Stimulated activated CD8-positive, alpha-beta memory T cell treated with anti-CD3 and anti-CD28 coated beads, Interleukin-2, amount 100 ng/mL, for 1 hour (primary cell): ENCODE measurements around the gene NEGR1.

Experiments used
- DNase-seq, 2 donors: peaks; one replicate each; pipeline ENCODE4 v3.0.0-alpha.2; 2020; ENCODE audit warnings: low read depth in 2 of 2

NEGR1 gene

DNA sequence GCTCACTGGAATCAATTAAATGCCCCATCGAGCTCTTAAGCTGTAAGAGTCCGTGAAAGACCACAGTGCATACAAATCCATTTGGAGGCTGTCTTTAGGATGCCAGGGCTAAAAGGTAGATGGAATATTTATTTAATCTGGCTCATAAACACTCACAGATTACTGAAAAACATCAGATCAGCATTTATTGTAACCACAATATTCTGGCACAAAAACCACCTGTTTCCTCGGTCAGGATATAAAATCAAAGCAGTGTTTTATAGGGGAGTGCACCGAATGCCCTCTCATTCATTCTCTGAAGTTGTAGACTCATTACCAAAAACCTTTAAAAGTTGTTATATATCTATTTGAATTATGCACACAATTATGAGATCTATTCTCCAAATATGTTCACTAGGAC, 500.9 kb downstream of the NEGR1 start:
- no peak for DNase-seq

DNA sequence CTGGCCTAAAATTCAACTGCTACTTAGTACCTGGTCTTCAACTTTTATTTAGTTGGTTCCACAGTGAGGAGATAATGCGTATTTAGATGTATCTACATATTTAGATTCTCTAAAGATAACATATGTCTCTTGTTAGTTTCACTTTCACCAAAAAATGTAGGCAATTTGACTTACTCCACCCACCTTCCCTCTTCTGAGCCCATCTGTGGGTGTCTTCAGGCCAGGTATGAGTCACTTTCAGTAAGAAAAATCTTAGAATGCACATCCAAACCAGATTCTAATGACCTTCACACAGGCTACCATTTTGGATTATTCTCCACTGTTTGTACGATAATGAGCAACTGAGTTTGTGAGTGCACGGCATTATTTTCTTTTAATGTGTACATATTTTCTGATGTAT, 501.7 kb downstream of the NEGR1 start:
- DNase-seq: no peak

DNA sequence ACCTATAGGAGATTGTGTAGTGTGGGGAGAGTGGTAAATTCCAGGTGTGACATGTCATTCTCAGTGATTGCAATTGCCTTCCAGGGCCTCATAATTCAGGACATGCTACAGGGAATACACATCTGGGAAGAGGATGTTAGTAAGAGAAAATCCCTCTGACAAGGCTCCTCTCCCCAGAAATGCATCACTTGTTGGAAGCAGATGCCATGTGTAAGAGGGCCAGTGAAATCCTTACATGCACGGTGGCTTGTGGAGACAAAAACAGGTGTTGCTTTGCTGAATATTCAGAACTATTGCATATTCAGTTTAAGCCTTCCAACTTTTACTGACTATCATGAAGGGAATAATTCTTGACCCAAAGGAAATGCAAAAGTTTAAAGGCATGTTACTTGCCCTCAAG, 503.4 kb downstream of the NEGR1 start:
- DNase-seq: no peak

DNA sequence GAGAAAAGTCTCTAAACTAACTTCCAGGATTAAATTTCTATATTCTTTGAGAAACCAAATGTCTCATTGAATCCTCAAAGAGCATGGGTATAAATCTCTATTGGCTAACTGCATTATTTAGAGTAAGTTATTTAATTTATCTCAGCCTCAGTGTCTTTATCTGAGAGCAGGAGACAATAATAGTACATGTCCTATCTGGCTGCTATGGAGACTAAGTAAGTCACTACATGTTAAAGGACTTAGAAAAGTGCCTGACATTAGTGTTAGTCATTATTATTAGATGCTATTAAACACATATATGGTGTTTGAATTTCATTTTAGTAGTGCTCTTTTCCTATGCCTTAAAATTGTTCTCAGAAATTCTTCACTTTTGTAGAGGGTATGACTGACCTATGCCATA, 505.2 kb downstream of the NEGR1 start:
- DNase-seq: no peak

DNA sequence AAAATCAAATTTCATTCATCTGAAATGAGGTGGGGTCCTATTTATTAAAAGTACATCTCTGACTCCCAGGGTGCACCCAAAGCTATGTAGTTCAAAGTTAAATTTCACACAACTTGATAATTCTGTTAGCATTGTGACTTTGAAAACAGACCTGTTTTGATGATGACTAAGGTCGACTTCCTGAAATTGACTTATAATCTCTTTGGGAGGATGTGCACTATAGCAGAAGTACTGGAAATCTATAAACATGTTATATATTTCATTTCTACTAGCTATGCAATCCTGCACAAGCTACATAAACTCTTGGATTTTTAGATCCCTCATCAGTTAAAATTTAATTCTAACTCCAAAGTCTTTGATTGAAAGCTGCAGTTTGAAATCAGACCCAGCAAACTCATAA, 507.6 kb downstream of the NEGR1 start:
- DNase-seq: no peak

DNA sequence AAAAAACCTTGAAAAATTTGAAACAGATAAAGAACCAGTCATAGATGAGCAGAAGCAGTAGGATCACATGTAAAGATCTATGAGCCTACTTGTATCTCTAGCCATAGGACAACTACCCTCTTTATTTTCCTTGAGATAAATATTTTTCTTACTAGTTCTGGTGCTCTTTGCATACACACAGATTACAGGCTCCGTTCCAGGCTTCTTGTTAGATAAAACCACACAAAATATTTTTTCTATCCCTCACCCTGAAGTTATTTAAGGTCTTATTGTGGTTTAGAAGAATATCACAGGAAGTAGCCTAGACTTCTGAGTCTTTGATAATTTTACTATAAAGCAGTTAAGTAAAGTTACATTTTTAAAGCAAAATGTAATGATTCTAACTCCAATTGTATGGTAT, 512.2 kb downstream of the NEGR1 start:
- DNase-seq: no peak

DNA sequence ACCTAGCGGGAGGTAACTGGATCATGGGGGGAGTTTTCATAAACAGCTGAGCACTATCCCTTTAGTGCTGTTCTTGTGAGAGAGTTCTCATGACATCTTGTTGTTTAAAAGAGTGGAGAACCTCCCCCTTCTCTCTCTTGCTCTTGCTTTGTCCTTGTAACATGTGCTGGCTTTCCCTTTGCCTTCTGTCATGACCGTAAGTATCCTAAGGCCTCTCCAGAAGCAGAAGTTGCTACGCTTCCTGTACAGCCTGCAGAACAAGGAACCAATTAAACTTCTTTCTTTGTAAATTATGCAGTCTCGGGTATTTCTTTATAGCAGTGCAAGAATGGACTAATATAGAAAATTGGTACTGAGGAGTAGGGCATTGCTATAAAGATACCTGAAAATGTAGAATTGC, 515.6 kb downstream of the NEGR1 start:
- no peak for DNase-seq

DNA sequence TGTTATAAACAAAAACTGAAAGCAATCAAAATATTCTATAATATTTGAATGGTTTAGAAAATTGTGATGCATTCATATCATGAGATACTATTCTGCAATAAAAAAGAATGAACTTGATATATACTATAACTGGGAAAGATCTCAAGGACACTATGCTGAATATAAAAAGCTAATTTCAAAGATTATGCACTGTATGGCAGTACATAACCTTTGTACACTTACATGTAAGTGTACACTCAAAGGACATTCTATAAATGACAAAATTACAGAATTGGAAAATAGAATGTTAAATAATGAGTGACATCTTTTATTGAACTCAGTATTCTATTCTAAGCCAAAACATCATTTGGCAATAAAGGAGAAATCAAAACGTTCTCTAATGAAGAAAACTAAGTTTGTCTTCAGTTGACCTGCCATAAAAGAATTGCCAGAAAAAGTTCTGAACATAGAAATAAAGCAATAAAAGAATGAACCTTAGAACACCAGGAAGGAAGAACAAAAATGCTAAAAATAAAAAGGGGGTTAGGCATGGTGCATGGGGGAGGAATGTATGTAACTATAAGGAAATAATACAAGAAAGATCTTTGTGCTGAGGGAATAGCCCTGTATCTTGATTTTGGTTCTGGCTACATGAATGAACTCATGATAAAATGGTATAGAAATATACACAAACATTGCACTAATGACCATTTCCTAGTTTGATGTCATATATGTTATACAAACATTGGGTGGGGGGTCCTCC, 519.7 kb downstream of the NEGR1 start:
- no peak for DNase-seq

DNA sequence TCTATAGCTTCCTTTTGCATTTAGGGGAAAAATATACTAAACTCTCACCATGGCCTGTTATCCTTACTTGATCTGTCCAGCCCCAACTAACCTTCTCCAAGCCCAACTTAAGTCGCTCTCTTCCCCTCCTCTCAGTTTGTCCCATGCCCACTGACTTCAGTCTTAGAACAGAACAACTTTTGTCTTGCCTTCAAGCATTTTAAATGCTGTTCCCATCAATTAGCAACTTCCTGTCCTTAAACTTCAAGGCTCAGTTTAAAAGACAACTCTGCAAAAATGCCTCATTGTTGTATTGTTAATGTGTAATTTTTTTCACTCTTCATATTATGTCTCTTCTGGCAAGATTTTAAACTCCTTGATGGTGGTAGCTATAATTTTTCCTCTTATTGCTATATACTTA, 526.9 kb downstream of the NEGR1 start:
- no peak for DNase-seq

DNA sequence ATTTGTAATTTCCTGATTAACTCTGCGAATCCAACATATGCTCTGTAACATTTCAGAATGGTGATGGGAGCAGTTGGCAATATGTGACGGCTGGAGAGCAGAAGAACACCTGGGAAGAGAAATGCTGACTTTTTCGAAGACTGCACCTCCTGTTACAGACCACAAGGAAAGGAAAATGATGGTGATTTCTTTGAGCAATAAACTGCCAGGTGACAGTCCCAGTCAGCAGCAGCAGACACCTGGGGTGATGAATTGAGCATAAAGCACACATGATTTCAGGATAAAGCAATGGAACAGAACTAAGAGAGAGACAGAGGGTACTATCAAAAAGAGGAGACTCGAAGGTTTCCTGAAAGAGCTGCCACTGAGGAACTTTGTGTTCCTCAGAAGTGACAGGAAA, 528.6 kb downstream of the NEGR1 start:
- no peak for DNase-seq

DNA sequence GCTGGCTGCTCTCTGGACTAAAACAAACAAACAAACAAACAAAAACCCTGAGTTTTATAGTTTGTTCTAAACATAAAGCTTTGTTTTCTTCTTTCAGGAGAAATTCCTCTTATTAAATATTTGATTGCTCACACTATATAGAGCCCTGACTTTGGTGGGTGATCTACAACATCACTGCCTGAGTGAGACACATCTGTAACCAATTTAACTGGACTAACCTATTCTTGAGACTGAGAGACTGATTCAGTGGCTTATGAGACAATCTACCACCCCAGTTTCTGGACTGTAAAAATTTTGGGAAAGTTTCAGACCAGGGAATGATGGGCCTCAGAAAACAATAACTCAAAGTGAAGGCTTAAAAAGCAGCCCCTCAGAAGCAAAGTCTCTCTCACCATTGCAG, 537.0 kb downstream of the NEGR1 start:
- no peak for DNase-seq

DNA sequence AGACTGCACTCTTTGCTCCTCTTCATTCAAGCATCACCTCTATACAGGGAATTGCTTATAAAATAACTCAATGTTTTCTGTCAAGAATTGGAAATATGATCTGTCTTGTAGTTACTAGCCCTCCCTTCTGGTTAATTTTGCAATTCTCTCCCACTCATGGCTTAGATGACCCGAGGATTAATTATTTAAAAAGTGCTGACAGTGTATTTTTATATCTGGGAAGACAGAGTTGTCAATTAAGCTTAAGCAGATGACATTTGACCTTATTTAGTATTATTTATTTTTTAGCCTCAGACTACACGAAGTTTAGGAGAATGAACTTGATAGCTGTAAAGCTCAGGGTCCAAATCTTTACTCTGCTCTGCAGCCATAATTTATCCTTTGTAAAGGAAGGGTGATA, 538.5 kb downstream of the NEGR1 start:
- no peak for DNase-seq

DNA sequence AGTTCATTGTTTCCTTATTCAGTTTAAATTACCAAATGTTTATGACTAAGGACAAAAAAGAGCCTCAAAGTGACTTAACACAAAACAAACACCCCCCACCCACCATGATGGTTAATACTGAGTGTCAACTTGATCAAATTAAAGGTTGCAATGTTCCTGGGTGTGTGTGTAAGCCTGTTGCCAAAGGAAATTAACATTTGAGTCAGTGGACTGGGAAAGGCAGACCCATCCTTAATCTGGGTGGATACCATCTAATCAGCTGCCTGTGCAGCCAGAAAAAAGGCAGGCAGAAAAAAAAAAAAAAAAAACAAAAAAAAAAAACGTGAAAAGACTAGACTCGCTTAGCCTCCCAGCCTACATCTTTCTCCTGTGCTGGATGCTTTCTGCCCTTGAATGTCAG, 543.4 kb downstream of the NEGR1 start:
- DNase-seq: no peak

DNA sequence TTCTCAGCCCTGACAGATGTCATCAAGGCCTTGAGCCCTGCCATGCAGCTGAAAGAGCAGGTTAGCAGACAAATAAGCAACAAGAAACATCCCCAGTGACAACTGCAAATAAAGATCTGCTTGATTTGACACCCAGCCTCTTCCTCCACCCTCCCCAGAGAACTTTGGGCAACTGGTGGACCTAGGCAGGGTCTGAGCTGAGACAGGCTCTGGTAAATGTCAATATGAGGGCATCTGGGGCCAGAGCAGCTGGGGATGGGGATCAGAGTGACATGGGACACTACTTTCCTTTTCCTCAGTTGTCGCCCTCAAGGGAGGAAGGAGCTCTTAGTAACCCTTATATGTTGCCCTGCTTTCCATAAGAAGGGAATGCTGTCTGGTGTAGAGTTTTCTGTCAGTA, 544.1 kb downstream of the NEGR1 start:
- no peak for DNase-seq

DNA sequence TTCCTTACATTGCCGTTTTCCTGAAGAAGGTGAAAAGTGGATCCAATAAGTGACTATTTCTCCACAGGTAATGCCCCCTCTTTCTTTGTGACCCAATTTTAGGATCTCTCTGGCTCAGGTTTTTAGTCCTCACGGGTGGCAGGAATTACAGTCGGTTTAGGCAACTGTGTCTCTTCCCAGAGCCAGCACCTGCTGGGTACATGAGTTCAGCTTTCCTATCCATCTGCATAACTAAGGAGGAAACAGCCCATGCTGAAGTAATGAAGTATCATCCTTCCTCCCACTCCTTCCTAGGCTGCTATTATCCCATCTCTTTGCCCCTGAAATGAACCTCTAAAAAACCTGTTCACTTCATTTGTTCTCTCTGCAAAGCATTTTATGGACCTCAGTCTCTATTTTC, 544.6 kb downstream of the NEGR1 start:
- no peak for DNase-seq

DNA sequence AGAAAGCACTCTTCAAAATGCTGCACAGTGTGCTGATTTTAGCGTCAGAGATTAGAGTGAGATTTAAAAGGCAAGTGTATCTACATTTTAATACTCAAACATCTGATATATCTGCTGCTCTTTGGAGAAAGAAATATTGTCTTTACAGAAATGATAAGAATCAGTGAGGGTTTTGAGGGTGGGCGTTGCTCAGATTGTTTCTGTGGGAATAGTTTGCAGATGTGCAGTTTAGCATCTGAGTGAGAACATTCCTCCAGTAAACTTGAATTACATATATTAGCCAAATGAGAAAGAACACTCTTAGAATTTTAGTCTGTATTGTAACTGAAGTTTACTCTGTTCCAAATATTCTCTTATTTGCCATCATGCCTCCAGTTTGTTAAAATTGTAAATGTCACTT, 549.2 kb downstream of the NEGR1 start:
- DNase-seq: no peak

DNA sequence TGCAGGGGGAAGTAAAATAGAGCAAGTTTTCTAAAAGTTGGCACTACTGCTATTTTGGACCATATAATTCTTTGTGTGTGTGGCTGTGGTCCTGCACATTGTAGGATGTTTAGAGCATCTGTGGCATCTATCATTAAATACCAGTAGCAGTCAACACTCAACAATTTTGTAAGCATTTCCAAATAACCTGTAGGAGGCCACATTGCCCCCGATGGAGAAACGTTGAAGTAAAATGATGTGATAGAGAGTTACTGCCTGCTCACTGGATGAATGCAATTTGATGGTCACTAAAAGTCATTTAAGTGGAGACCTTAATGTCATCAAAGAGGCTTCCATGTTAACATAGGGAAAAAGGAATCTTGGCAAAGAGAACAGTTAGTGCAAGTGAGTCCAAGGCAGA, 560.8 kb downstream of the NEGR1 start:
- DNase-seq: no peak

DNA sequence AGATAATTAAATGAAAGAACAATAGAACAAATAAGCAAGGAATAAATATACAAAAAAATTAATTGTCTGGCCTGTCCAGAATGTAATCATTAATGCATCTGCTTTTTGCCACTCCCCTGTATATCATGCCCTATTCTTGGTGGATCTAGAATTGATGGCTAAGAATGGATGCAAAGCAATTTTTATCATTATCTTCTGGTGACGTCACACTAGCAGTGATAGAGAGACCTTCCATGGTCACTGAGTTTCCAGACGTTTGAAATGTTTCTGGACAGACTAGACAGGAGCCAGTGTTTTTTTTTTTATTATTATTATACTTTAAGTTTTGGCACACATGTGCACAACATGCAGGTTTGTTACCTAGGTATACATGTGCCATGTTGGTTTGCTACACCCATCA, 563.0 kb downstream of the NEGR1 start:
- no peak for DNase-seq

DNA sequence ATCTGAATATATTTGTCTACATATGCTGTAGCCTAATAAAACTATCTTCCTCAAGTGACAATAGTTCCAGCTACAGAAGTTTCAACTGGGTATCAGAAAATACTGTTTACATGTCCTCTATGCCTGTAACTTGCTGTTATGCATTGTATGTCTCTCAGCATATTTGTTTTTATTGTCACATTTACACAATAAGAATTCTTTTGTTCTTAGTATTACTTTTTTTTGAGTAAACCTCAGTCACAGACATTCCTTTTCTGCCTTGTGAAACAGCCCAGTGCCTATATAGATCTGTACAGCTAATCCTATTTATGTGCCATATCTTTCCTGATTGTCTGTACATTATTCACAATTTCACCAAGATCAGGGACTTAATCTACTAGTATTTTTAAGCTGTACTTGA, 565.2 kb downstream of the NEGR1 start:
- no peak for DNase-seq

DNA sequence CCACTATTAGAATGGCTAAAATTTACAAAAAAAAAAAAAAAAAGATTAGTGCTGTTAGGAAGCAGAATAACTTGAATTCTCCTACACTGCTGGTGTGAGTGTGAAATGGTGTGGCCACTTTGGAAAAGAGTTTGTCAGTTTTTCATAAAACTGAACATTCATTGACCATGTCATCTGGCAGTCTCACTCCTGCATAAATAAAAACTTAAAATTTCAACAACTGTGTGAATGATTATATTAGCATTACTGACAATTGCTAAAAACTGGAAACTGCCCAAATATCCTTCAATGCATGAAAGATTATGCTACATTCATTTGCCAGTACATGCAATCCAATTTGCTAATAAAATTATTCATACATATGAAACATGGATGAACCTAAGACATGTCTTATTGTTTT, 570.9 kb downstream of the NEGR1 start:
- no peak for DNase-seq

DNA sequence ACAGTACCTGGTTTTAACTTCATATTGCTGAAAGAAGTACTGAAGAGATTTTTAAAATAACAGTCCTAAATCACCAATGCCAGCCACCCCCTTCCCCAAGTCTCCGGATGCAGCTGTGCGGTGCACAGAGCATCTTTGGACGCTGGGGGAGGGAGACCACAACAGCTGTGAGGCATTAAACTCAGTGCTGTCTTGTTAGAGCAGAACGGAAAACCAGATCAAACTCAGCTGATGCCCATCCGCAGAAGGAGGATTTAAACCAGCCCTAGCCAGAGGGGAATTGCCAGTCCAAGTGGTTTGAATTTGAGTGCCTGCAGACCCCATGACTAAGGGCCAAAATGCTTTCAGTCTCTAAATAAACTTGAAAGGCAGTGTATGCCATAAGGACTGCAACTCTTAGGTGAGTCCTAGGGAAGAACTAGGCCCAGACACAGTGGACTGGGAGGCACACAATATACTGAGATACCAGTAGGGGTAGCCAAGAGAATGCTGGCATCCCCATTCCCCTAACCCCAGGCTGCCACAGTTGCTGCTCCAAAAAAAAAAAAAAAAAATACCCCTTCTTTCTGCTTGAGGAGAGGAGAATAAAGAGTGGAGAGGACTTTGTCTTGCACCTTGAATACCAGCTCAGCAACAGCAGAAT, 576.2 kb downstream of the NEGR1 start:
- DNase-seq: no peak

DNA sequence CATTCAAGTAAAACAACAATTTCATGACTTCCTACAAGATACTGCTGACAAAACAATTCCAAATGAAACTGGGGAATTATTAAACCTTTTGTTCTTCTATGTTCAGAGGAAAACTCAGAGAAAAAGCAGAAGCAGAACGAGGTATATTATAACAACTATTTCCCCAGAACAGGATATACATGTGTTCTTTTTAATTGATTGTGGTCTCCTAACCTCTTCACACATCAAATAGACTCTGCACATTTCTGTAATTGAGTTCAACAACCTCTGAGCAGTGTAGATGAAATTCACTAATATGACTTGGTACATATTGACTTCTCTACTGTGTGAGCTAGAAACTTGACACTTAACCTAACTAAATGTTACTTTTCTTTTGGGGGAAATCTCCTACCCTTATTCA, 584.2 kb downstream of the NEGR1 start:
- DNase-seq: no peak

DNA sequence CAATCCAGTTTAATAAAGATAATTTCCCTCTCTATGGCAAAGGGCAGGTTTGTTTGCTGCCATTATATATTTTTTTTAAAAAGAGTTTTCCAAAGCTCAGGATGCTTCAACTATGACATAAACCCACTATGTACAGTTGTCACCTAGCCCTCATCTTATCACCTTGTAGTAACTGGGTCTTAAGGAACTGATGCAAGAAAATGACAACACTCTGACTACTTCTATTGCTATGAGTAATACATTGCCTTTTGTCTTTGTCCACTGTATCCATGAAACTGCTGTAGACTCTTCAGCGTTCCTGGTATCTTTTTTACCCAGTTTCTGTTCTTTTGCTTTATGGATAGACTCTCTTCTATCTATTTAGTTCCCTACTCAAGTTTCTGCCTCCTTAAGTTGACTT, 586.5 kb downstream of the NEGR1 start:
- no peak for DNase-seq

DNA sequence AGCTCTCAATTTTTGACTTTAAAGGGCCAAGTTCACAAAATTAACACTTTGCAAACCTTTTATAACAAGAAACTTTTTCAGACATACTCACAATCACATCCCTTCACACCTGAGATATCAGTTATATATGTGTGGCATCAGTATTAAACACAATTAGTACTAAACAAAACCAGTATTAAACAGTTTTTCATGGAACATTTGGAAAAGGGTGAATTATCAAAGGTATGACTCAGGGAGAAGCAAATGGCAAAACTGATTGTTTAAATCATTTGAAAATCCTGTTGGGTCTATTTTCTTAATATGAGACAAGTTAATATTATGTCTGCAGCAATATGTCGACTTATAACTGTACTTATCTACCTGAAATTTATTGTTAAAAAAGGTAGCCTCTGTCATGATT, 587.3 kb downstream of the NEGR1 start:
- no peak for DNase-seq
